Measurements from ENCODE around the gene PSME3.

DNA sequence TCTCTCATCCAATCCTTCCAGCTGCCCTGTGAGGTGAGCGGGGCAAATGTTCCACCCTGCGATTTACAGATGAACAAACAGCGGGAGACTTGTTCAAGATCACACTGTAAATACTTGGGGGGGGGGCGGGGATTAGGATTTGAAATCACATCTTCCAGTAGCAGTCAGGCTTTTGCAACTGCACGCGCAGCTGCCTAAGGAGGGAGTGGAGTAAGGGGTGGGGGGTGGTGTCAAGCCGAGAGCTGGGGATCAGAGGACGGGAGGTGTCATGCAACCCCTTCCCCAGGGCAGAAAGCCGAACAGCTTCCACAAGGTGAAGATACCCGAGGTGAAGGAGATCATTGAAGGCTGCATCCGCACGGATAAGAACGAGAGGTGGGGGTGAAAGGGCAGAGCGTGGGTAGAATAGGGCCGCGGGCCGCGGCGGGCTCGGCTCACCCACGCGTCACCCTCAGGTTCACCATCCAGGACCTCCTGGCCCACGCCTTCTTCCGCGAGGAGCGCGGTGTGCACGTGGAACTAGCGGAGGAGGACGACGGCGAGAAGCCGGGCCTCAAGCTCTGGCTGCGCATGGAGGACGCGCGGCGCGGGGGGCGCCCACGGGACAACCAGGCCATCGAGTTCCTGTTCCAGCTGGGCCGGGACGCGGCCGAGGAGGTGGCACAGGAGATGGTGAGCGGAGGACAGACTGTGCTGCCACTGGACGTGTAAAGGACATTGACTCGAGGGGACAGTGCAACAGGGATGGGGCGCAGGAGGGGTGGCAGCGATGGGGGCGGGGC is 48.2 kb upstream of the PSME3 start:
- TF ChIP-seq, protein P1, sequence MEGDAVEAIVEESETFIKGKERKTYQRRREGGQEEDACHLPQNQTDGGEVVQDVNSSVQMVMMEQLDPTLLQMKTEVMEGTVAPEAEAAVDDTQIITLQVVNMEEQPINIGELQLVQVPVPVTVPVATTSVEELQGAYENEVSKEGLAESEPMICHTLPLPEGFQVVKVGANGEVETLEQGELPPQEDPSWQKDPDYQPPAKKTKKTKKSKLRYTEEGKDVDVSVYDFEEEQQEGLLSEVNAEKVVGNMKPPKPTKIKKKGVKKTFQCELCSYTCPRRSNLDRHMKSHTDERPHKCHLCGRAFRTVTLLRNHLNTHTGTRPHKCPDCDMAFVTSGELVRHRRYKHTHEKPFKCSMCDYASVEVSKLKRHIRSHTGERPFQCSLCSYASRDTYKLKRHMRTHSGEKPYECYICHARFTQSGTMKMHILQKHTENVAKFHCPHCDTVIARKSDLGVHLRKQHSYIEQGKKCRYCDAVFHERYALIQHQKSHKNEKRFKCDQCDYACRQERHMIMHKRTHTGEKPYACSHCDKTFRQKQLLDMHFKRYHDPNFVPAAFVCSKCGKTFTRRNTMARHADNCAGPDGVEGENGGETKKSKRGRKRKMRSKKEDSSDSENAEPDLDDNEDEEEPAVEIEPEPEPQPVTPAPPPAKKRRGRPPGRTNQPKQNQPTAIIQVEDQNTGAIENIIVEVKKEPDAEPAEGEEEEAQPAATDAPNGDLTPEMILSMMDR (conservative IDR thresholded peaks at IDR 0.05; ENCODE audit: low read depth, low read length) = no peak
- no peak for TF ChIP-seq EZH2 (IDR thresholded peaks at IDR 0.05; ENCODE audit: borderline replicate concordance, low read depth, low read length, poor library complexity, severe bottlenecking)

All from A673 (cell line).